Measurements from ENCODE around the gene CA6.
"Not testable (repeated sequence)": the region's sequence is repeated elsewhere in the genome, so short reads cannot be mapped to it uniquely, and the experiment has no call there.

GRCh38 chr1:8993962-8994675 lies 48.5 kb downstream of the CA6 start:
- TF ChIP-seq, protein P1, sequence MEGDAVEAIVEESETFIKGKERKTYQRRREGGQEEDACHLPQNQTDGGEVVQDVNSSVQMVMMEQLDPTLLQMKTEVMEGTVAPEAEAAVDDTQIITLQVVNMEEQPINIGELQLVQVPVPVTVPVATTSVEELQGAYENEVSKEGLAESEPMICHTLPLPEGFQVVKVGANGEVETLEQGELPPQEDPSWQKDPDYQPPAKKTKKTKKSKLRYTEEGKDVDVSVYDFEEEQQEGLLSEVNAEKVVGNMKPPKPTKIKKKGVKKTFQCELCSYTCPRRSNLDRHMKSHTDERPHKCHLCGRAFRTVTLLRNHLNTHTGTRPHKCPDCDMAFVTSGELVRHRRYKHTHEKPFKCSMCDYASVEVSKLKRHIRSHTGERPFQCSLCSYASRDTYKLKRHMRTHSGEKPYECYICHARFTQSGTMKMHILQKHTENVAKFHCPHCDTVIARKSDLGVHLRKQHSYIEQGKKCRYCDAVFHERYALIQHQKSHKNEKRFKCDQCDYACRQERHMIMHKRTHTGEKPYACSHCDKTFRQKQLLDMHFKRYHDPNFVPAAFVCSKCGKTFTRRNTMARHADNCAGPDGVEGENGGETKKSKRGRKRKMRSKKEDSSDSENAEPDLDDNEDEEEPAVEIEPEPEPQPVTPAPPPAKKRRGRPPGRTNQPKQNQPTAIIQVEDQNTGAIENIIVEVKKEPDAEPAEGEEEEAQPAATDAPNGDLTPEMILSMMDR (conservative IDR thresholded peaks at IDR 0.05), result not testable (repeated sequence)
- not testable (repeated sequence) for TF ChIP-seq ZFX (IDR thresholded peaks at IDR 0.05)

All from C4-2B (cell line).